RWPE2 (cell line): ENCODE results near the gene ASPG.

Source experiments
- ATAC-seq: fragments of 200-7000 bp; cut with Tn5 transposase; 3 replicates; pipeline ENCODE4 v1.9.1; 2021; ENCODE audit warnings: low read depth
- DNase-seq: peaks from one replicate; pipeline ENCODE4 v3.0.0-alpha.2; 2020; ENCODE audit warnings: low spot score
- H3K27ac ChIP-seq: fragments of 450-650 bp; 2 replicates; pipeline ENCODE4 v1.5.1; 2017; ENCODE audit warnings: mild to moderate bottlenecking; ENCODE audit not compliant: poor library complexity, severe bottlenecking
- H3K27me3 ChIP-seq: fragments of 250-450 bp; sonication (Bioruptor Pico); 2 replicates; pipeline ENCODE4 v1.5.1; 2021; ENCODE audit warnings: mild to moderate bottlenecking, moderate library complexity; ENCODE audit not compliant: insufficient read depth, poor library complexity, severe bottlenecking
- H3K36me3 ChIP-seq: fragments of 250-450 bp; sonication (Bioruptor Pico); 2 replicates; pipeline ENCODE4 v1.5.1; 2020; ENCODE audit warnings: low read depth, mild to moderate bottlenecking, moderate library complexity
- H3K4me1 ChIP-seq: fragments of 250-450 bp; sonication (Bioruptor Pico); 2 replicates; pipeline ENCODE4 v1.5.1; 2021; ENCODE audit warnings: mild to moderate bottlenecking, moderate library complexity; ENCODE audit not compliant: insufficient read depth, poor library complexity, severe bottlenecking
- H3K4me3 ChIP-seq: fragments of 250-450 bp; sonication (Bioruptor Pico); 2 replicates; pipeline ENCODE4 v1.5.1; 2021; ENCODE audit warnings: mild to moderate bottlenecking, moderate library complexity; ENCODE audit not compliant: severe bottlenecking
- H3K9me3 ChIP-seq: fragments of 250-450 bp; sonication (Bioruptor Pico); 2 replicates; pipeline ENCODE4 v1.5.1; 2021; ENCODE audit warnings: mild to moderate bottlenecking, moderate library complexity; ENCODE audit not compliant: severe bottlenecking
- CTCF ChIP-seq: fragments of 450-650 bp; IDR thresholded peaks from one replicate; pipeline ENCODE4 v1.5.1; 2017; ENCODE audit warnings: mild to moderate bottlenecking, moderate library complexity; ENCODE audit not compliant: poor library complexity, severe bottlenecking

ASPG gene

GRCh38 chr14:104135904-104136471 lies 50.5 kb downstream of the ASPG start:
- DNase-seq (no peak), ATAC-seq (no peak)
- Histone ChIP-seq H3K4me1 (no peaks in the 10 kb centered on the region), H3K4me3 (peak overlapping the region; percentile 3), H3K27ac (no peak overlapping the region), H3K27me3 (peaks cover 63% of the 10 kb centered on the region), H3K9me3 (no peaks in the 10 kb centered on the region), H3K36me3 (no peaks in the 10 kb centered on the region)
- TF ChIP-seq CTCF, result no peak

- TF ChIP-seq CTCF, result no peak
- Histone ChIP-seq H3K4me1 (no peaks in the 10 kb centered on the region), H3K27me3 (peaks cover 63% of the 10 kb centered on the region), H3K27ac (no peak overlapping the region), H3K9me3 (no peaks in the 10 kb centered on the region), H3K36me3 (no peaks in the 10 kb centered on the region), H3K4me3 (peak overlapping the region; percentile 3)
- DNase-seq, result peak; percentile 67
- ATAC-seq, result no peak
These were observed 51.2 kb downstream of the ASPG start for GRCh38 chr14:104136472-104137296.

GRCh38 chr14:104137297-104138097 lies 52.0 kb downstream of the ASPG start:
- peak overlapping the region; percentile 39 for H3K4me3 ChIP-seq
- no peaks in the 10 kb centered on the region for H3K9me3 ChIP-seq
- no peak overlapping the region for H3K27ac ChIP-seq
- DNase-seq (peak; percentile 74), ATAC-seq (peak; percentile 62)
- no peaks in the 10 kb centered on the region for H3K4me1 ChIP-seq
- no peaks in the 10 kb centered on the region for H3K36me3 ChIP-seq
- H3K27me3 ChIP-seq, result peaks cover 63% of the 10 kb centered on the region
- peak; percentile 97 for TF ChIP-seq CTCF

- no peaks in the 10 kb centered on the region for H3K4me1 ChIP-seq
- no peak for TF ChIP-seq CTCF
- no peak within 1 kb of the TSS for H3K27ac ChIP-seq
- no peaks in the 10 kb centered on the region for H3K36me3 ChIP-seq
- H3K9me3 ChIP-seq, result no peaks in the 10 kb centered on the region
- DNase-seq, result peak; percentile 73
- ATAC-seq, result peak; percentile 30
- peaks cover 65% of the 10 kb centered on the region for H3K27me3 ChIP-seq
- peak within 1 kb of the TSS; percentile 39 for H3K4me3 ChIP-seq
These were observed 52.7 kb downstream of the ASPG start, which contains the start of gene KIF26A for GRCh38 chr14:104138098-104138717. Gene KIF26A, plus strand, starts transcription at chr14:104138587. Its CDS starts 136 bp downstream, at chr14:104138723.
